ENCODE measurements around the gene ERC1.

DNA sequence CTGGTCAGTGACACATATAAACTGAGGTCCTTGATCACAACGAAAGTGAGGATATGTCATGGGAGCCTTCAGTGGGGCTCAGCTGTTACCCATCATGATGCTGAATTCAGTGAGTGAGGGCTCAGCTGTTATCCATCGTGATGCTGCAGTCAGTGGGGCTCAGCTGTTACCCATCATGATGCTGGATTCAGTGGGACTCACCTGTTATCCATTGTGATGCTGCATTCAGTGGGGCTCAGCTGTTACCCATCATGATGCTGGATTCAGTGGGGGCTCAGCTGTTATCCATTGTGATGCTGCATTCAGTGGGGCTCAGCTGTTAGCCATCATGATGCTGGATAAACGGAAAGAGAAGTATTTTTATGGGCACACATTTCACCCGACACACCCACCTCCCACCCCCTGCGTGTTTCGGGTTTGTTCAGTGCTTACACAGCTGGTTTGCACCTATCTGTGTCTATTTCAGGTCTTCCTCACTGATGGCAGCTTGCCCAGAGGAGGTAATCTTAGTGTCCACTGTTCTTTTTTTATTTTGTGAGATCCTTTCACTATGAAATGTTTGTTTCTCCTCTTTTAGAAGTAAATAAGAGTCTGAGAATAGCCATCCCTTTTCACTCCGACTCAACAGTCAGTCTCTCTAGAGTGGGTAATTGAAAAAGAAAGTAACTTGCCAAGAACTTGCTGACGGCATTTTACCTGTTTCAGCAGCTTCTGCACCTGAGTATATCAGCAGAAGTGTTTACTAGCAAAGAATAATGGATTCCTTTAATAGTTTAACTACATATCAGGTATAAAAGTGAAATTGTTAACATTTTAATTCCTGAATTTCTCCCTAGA is 183.0 kb downstream of the ERC1 start:
- TF ChIP-seq, protein P1, sequence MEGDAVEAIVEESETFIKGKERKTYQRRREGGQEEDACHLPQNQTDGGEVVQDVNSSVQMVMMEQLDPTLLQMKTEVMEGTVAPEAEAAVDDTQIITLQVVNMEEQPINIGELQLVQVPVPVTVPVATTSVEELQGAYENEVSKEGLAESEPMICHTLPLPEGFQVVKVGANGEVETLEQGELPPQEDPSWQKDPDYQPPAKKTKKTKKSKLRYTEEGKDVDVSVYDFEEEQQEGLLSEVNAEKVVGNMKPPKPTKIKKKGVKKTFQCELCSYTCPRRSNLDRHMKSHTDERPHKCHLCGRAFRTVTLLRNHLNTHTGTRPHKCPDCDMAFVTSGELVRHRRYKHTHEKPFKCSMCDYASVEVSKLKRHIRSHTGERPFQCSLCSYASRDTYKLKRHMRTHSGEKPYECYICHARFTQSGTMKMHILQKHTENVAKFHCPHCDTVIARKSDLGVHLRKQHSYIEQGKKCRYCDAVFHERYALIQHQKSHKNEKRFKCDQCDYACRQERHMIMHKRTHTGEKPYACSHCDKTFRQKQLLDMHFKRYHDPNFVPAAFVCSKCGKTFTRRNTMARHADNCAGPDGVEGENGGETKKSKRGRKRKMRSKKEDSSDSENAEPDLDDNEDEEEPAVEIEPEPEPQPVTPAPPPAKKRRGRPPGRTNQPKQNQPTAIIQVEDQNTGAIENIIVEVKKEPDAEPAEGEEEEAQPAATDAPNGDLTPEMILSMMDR (conservative IDR thresholded peaks at IDR 0.05 in 1 of 2, IDR thresholded peaks at IDR 0.05 in 1 of 2; ENCODE audit: low read depth in 1 of 2, low read length in 2 of 2) = no peak
- TF ChIP-seq EZH2 (IDR thresholded peaks at IDR 0.05; ENCODE audit: low read length, missing control alignments) = no peak
